Uterus (tissue), 4 donors: ENCODE data around the gene STK39. TPM values are rescaled to one million over a fixed set of nuclear protein-coding genes. Genes with fewer than 3 reads are reported as not detected.

Experiments
- DNase-seq, 2 donors: peaks; one replicate each; pipeline ENCODE4 v3.0.0-alpha.2; 2019 to 2020
- H3K27ac ChIP-seq, 2 donors: fragments of 200-600 bp; sonication (generic); 1 replicate in 1 of 2; 2 replicates in 1 of 2; pipeline ENCODE4 v1.5.1; 2016 to 2018
- H3K27me3 ChIP-seq, 2 donors: fragments of 200-600 bp; sonication (generic); one replicate each; pipeline ENCODE4 v1.5.1; 2018 to 2019; ENCODE audit warnings: control low read depth in 1 of 2
- H3K36me3 ChIP-seq, 2 donors: fragments of 200-600 bp; sonication (generic); one replicate each; pipeline ENCODE4 v1.5.1; 2019; ENCODE audit warnings: control low read depth in 1 of 2
- H3K4me1 ChIP-seq, 2 donors: fragments of 200-600 bp; sonication (generic); one replicate each; pipeline ENCODE4 v1.5.1; 2018 to 2019; ENCODE audit warnings: control low read depth in 1 of 2
- H3K4me3 ChIP-seq, 2 donors: fragments of 200-600 bp; sonication (generic); 1 replicate in 1 of 2; 2 replicates in 1 of 2; pipeline ENCODE4 v1.5.1; 2018 to 2019; ENCODE audit warnings: mild to moderate bottlenecking in 1 of 2
- H3K9me3 ChIP-seq, 2 donors: fragments of 200-600 bp; sonication (generic); one replicate each; pipeline ENCODE4 v1.5.1; 2019; ENCODE audit warnings: control low read depth in 1 of 2
- CTCF ChIP-seq, 4 experiments: fragments of 200-600 bp in 2 of 4; fragments of 450-650 bp in 2 of 4; sonication (generic) in 2 of 4; IDR thresholded peaks; one replicate each; pipeline ENCODE4 v1.5.1; 2016 to 2019; ENCODE audit warnings: antibody characterized with exemption in 4 of 4, mild to moderate bottlenecking in 2 of 4, moderate library complexity in 1 of 4
- POLR2A ChIP-seq, 2 donors: fragments of 450-650 bp; IDR thresholded peaks; one replicate each; pipeline ENCODE4 v1.6.1; 2016; ENCODE audit warnings: antibody characterized with exemption in 2 of 2, mild to moderate bottlenecking in 1 of 2, moderate library complexity in 1 of 2
- intact Hi-C: fragments of 100-400 bp; cut with DNase I; formaldehyde crosslinking; loops from one replicate; pipeline ENCODE4 v1.15.1; 2023; ENCODE audit warnings: low total_unique reads
- total RNA-seq, 4 donors: library from RNA; depleted of rRNA in 3 of 4; stranded (reverse); fragments of >200 nt in 3 of 4; gene quantifications; one replicate each; pipeline versions ENCODE4 v1.1.0 to v1.2.4, GENCODE V29; 2014 to 2023
- donor health status: DM: yes; HTN: yes; CAD: no.

The STK39 gene
- total RNA-seq, 4 donors from 2014 or later, result 5.0 to 23.6 (median 9.8) TPM

GRCh38 chr2:168174756-168175155 lies 72.6 kb downstream of the STK39 start:
- intact Hi-C loops, result no loop called here
- TF ChIP-seq CTCF (IDR thresholded peaks at IDR 0.05) (no peak), POLR2A (IDR thresholded peaks at IDR 0.05) (no peak)
- no peaks in the 10 kb centered on the region for H3K36me3 ChIP-seq

GRCh38 chr2:168172071-168172470 lies 75.3 kb downstream of the STK39 start:
- H3K27ac ChIP-seq, result no peak overlapping the region
- no peaks in the 10 kb centered on the region for H3K27me3 ChIP-seq
- H3K36me3 ChIP-seq, result no peaks in the 10 kb centered on the region
- H3K9me3 ChIP-seq, result no peaks in the 10 kb centered on the region
- no peak overlapping the region for H3K4me3 ChIP-seq
- DNase-seq, result no peak
- intact Hi-C loops, result no loop called here
- H3K4me1 ChIP-seq, result no peaks in the 10 kb centered on the region
- no peak for TF ChIP-seq CTCF (IDR thresholded peaks at IDR 0.05)

More at GRCh38 chr2:168174756-168175155, 72.6 kb downstream of the STK39 start:
- no peak for DNase-seq
- Histone ChIP-seq H3K4me1 (no peaks in the 10 kb centered on the region), H3K4me3 (no peak overlapping the region), H3K9me3 (no peaks in the 10 kb centered on the region), H3K27ac (no peak overlapping the region), H3K27me3 (no peaks in the 10 kb centered on the region)

- Histone ChIP-seq H3K4me1 (no peaks in the 10 kb centered on the region), H3K9me3 (no peaks in the 10 kb centered on the region), H3K36me3 (no peaks in the 10 kb centered on the region), H3K27me3 (no peaks in the 10 kb centered on the region), H3K4me3 (no peak overlapping the region), H3K27ac (no peak overlapping the region)
- intact Hi-C loops, result no loop called here
- TF ChIP-seq CTCF (IDR thresholded peaks at IDR 0.05) (no peak), POLR2A (IDR thresholded peaks at IDR 0.05) (no peak)
- DNase-seq, result no peak
Measured at GRCh38 chr2:168171059-168171762, 76.2 kb downstream of the STK39 start.

GRCh38 chr2:168169097-168169745 lies 78.2 kb downstream of the STK39 start:
- Histone ChIP-seq H3K27me3 (no peaks in the 10 kb centered on the region), H3K9me3 (no peaks in the 10 kb centered on the region), H3K27ac (no peak overlapping the region), H3K4me3 (no peak overlapping the region), H3K36me3 (no peaks in the 10 kb centered on the region), H3K4me1 (no peaks in the 10 kb centered on the region)
- no peak for TF ChIP-seq CTCF (IDR thresholded peaks at IDR 0.05)
- no peak for TF ChIP-seq POLR2A (IDR thresholded peaks at IDR 0.05)
- intact Hi-C loops, result no loop called here
- DNase-seq, result no peak

GRCh38 chr2:168167511-168168263 lies 79.7 kb downstream of the STK39 start:
- TF ChIP-seq POLR2A (IDR thresholded peaks at IDR 0.05) (no peak), CTCF (IDR thresholded peaks at IDR 0.05) (no peak)
- Histone ChIP-seq H3K27me3 (no peaks in the 10 kb centered on the region), H3K27ac (no peak overlapping the region), H3K36me3 (no peaks in the 10 kb centered on the region), H3K4me3 (no peak overlapping the region), H3K9me3 (no peaks in the 10 kb centered on the region), H3K4me1 (no peaks in the 10 kb centered on the region)
- intact Hi-C loops, result no loop called here
- no peak for DNase-seq
